Mesenchymal stem cell (in vitro differentiated cells and primary cell): ENCODE results near the gene MAP7D3.
A peak's percentile ranks its signal among the peaks of the same experiment; 100 is the strongest.

Experiments
- DNase-seq: peaks from one replicate; pipeline ENCODE4 v3.0.0-alpha.2; 2013
- H2AFZ ChIP-seq: one replicate; pipeline ENCODE4 v1.6.1; 2013; ENCODE audit warnings: low read depth, mild to moderate bottlenecking, control low read depth, inconsistent platforms, low read length, moderate library complexity
- H2AK5ac ChIP-seq: 2 replicates; pipeline ENCODE4 v1.6.1; 2013; ENCODE audit warnings: low read length, moderate library complexity, mild to moderate bottlenecking, inconsistent platforms; ENCODE audit not compliant: severe bottlenecking
- H2BK120ac ChIP-seq: one replicate; pipeline ENCODE4 v1.6.1; 2013; ENCODE audit warnings: low read depth, mild to moderate bottlenecking, inconsistent platforms, low read length, moderate library complexity
- H2BK12ac ChIP-seq, 2 experiments: one replicate each; pipeline ENCODE4 v1.6.1; 2013; ENCODE audit warnings: inconsistent platforms in 2 of 2, low read length in 2 of 2, mild to moderate bottlenecking in 2 of 2, moderate library complexity in 2 of 2, control low read depth in 1 of 2
- H2BK15ac ChIP-seq: one replicate; pipeline ENCODE4 v1.6.1; 2013; ENCODE audit warnings: mild to moderate bottlenecking, low read depth, inconsistent platforms; ENCODE audit not compliant: poor library complexity, severe bottlenecking
- H2BK5ac ChIP-seq: 2 replicates; pipeline ENCODE4 v1.6.1; 2013; ENCODE audit warnings: low read depth, mild to moderate bottlenecking, low read length, control low read depth, inconsistent platforms; ENCODE audit not compliant: poor library complexity, severe bottlenecking
- H3K14ac ChIP-seq, 2 experiments: one replicate each; pipeline ENCODE4 v1.6.1; 2013; ENCODE audit warnings: inconsistent platforms in 2 of 2, low read length in 2 of 2, control low read depth in 1 of 2, mild to moderate bottlenecking in 1 of 2, moderate library complexity in 1 of 2
- H3K18ac ChIP-seq, 2 experiments: one replicate each; pipeline ENCODE4 v1.6.1; 2013; ENCODE audit warnings: inconsistent platforms in 2 of 2, low read length in 2 of 2, control low read depth in 1 of 2, low read depth in 1 of 2, mild to moderate bottlenecking in 1 of 2
- H3K23ac ChIP-seq, 2 experiments: one replicate each; pipeline ENCODE4 v1.6.1; 2013; ENCODE audit warnings: inconsistent platforms in 2 of 2, low read length in 2 of 2, mild to moderate bottlenecking in 2 of 2, moderate library complexity in 2 of 2, control low read depth in 1 of 2
- H3K27ac ChIP-seq: 2 replicates; pipeline ENCODE4 v1.5.1; 2013; ENCODE audit warnings: mild to moderate bottlenecking, moderate library complexity, low read length, control low read depth, inconsistent platforms; ENCODE audit not compliant: poor library complexity, severe bottlenecking
- H3K27me3 ChIP-seq, 2 experiments: 2 replicates each; pipeline versions ENCODE4 v1.6.1 to v1.7.0; 2013; ENCODE audit warnings: low read length in 2 of 2, mild to moderate bottlenecking in 2 of 2, moderate library complexity in 2 of 2, control low read depth in 1 of 2, inconsistent platforms in 1 of 2; ENCODE audit not compliant: control insufficient read depth in 1 of 2, insufficient read depth in 1 of 2
- H3K36me3 ChIP-seq, 2 experiments: 2 replicates each; pipeline versions ENCODE4 v1.6.1 to v1.7.0; 2013; ENCODE audit warnings: low read length in 2 of 2, control low read depth in 1 of 2, inconsistent platforms in 1 of 2, low read depth in 1 of 2, mild to moderate bottlenecking in 1 of 2; ENCODE audit not compliant: insufficient read depth in 2 of 2, control insufficient read depth in 1 of 2
- H3K4ac ChIP-seq, 2 experiments: one replicate each; pipeline ENCODE4 v1.6.1; 2013; ENCODE audit warnings: inconsistent platforms in 2 of 2, low read length in 2 of 2, mild to moderate bottlenecking in 2 of 2, moderate library complexity in 2 of 2, control low read depth in 1 of 2, low read depth in 1 of 2
- H3K4me1 ChIP-seq: 2 replicates; pipeline ENCODE4 v1.6.1; 2013; ENCODE audit warnings: low read depth, low read length, control low read depth; ENCODE audit not compliant: control insufficient read depth, insufficient read depth
- H3K4me2 ChIP-seq: 2 replicates; pipeline ENCODE4 v1.6.1; 2013; ENCODE audit warnings: low read length, mild to moderate bottlenecking, inconsistent platforms; ENCODE audit not compliant: poor library complexity, severe bottlenecking
- H3K4me3 ChIP-seq, 2 experiments: 2 replicates each; pipeline versions ENCODE4 v1.5.1 to v1.7.0; 2013; ENCODE audit warnings: low read length in 2 of 2, mild to moderate bottlenecking in 2 of 2, control low read depth in 1 of 2, low read depth in 1 of 2; ENCODE audit not compliant: insufficient read depth in 1 of 2
- H3K79me1 ChIP-seq: replicated peaks from 2 replicates; pipeline ENCODE4 v1.6.1; 2013; ENCODE audit warnings: mild to moderate bottlenecking, control low read depth, low read length, inconsistent platforms; ENCODE audit not compliant: poor library complexity, severe bottlenecking
- H3K9ac ChIP-seq: 2 replicates; pipeline ENCODE4 v1.7.0; 2013; ENCODE audit warnings: mild to moderate bottlenecking, low read length, moderate library complexity
- H3K9me3 ChIP-seq: 2 replicates; pipeline ENCODE4 v1.7.0; 2013; ENCODE audit warnings: mild to moderate bottlenecking, low read length; ENCODE audit not compliant: control insufficient read depth
- H4K8ac ChIP-seq: one replicate; pipeline ENCODE4 v1.6.1; 2013; ENCODE audit warnings: inconsistent platforms, mild to moderate bottlenecking, low read length, moderate library complexity
- H4K91ac ChIP-seq: one replicate; pipeline ENCODE4 v1.6.1; 2013; ENCODE audit warnings: mild to moderate bottlenecking, low read length, inconsistent platforms
- WGBS: methylation state at CpG from one replicate; pipeline ENCODE4 v1.1.7; 2013; ENCODE audit warnings: mixed read lengths; 5-methylcytosine and 5-hydroxymethylcytosine counted together

Gene MAP7D3

DNA sequence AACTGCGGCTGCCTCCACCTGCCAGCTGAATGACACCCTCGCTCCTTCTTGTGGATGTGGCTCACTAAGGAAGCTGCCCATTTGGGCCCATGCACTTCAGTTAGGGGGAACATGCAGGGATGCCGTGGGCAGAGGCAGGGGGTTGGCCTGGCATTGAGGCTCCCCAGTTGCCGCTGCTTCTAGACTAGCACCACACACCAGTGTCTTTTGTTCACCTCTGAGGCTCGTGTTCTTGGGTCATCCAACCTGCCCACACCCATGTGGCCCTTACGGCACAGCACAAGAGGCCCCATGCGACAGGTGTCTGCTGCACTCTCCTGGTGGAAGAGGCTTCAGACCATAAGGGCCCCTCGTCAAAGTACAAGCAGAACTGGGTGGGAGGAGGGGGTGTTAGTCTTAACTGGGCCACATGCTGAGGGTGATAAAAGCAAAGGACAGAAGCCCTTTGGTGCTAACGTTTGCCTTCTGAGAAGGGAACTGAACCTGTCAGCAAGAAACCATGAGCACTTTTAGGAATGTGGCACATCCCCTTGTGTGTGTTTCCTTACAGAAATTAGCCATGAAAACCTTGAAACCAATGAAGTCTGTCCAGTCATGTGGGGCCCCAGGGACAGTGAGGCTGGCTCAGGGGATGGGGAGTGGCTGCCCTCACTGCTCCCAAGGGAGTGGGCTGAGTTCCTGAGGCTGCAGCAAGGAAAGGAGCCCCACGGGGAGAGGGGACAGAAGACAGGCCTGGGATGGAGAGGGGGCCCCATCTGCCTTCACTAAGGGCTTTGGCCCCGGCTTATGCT lies 39.2 kb downstream of the MAP7D3 start:
- H2AFZ ChIP-seq = no peak overlapping the region
- H3K9me3 ChIP-seq = no peaks in the 10 kb centered on the region
- H3K14ac ChIP-seq = peak overlapping the region in 1 of 2 experiments; percentile 11
- H3K27ac ChIP-seq = peak overlapping the region; percentile 42
- no peak overlapping the region for H3K4me3 ChIP-seq
- no peak overlapping the region for H2BK15ac ChIP-seq
- H3K79me1 ChIP-seq = peaks cover 9% of the 10 kb centered on the region
- peak overlapping the region; percentile 96 for H2AK5ac ChIP-seq
- H3K9ac ChIP-seq = no peak overlapping the region
- H2BK12ac ChIP-seq = peak overlapping the region in 1 of 2 experiments; percentile 57
- H4K91ac ChIP-seq = peak overlapping the region; percentile 54
- DNase-seq = no peak
- H3K27me3 ChIP-seq = peaks cover 0 to 26% of the 10 kb centered on the region in 2 experiments
- H2BK120ac ChIP-seq = peak overlapping the region; percentile 49
- peak overlapping the region; percentile 71 for H4K8ac ChIP-seq
- H3K18ac ChIP-seq = peak overlapping the region; percentile 11 to 62
- H3K23ac ChIP-seq = no peak overlapping the region
- peaks cover 26% of the 10 kb centered on the region for H3K4me1 ChIP-seq
- peak overlapping the region; percentile 53 for H2BK5ac ChIP-seq
- peaks cover 31 to 33% of the 10 kb centered on the region in 2 experiments for H3K36me3 ChIP-seq
- H3K4me2 ChIP-seq = no peak overlapping the region
- no peak overlapping the region for H3K4ac ChIP-seq
- 77% methylated on average over 10 of the region's 11 CpGs for WGBS

DNA sequence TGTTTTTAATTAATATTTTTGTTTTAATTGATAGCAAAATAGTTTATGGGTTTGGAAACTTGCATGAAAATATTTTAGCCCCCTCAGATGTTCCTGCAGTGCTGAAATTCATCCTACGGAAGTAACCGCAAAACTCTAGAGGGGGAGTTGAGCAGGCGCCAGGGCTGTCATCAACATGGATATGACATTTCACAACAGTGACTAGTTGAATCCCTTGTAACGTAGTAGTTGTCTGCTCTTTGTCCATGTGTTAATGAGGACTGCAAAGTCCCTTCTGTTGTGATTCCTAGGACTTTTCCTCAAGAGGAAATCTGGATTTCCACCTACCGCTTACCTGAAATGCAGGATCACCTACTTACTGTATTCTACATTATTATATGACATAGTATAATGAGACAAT lies 40.4 kb downstream of the MAP7D3 start:
- Histone ChIP-seq H3K9me3 (no peaks in the 10 kb centered on the region), H2AK5ac (no peak overlapping the region), H3K9ac (peak overlapping the region; percentile 51), H3K4ac (no peak overlapping the region), H3K27ac (peak overlapping the region; percentile 89), H2BK12ac (no peak overlapping the region), H2BK120ac (no peak overlapping the region), H3K4me3 (no peak overlapping the region), H4K8ac (no peak overlapping the region), H3K23ac (no peak overlapping the region), H3K36me3 (peaks cover 31 to 42% of the 10 kb centered on the region in 2 experiments), H3K18ac (no peak overlapping the region), H3K14ac (no peak overlapping the region), H2BK5ac (no peak overlapping the region), H2AFZ (no peak overlapping the region), H3K79me1 (peaks cover 11% of the 10 kb centered on the region), H3K27me3 (peaks cover 0 to 35% of the 10 kb centered on the region in 2 experiments), H3K4me2 (no peak overlapping the region), H2BK15ac (no peak overlapping the region), H4K91ac (no peak overlapping the region), H3K4me1 (peaks cover 26% of the 10 kb centered on the region)
- 56% methylated on average over 3 of the region's 5 CpGs for WGBS
- no peak for DNase-seq

DNA sequence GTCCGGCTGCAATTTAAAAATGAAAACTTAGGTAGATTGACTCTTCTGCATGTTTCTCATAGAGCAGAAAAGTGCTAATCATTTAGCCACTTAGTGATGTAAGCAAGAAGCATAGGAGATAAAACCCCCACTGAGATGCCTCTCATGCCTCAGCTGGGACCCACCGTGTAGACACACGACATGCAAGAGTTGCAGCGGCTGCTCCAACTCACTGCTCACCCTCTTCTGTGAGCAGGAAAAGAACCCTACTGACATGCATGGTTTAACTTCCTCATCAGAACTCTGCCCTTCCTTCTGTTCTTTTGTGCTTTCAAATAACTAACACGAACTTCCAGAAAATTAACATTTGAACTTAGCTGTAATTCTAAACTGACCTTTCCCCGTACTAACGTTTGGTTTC lies 41.0 kb downstream of the MAP7D3 start:
- Histone ChIP-seq H3K4me2 (no peak overlapping the region), H4K91ac (no peak overlapping the region), H3K4ac (no peak overlapping the region), H3K14ac (no peak overlapping the region), H3K36me3 (peaks cover 31 to 42% of the 10 kb centered on the region in 2 experiments), H2AK5ac (no peak overlapping the region), H3K4me1 (peaks cover 26% of the 10 kb centered on the region), H3K23ac (no peak overlapping the region), H3K18ac (peak overlapping the region in 1 of 2 experiments; percentile 33), H3K27ac (peak overlapping the region; percentile 89), H2BK15ac (no peak overlapping the region), H4K8ac (no peak overlapping the region), H2AFZ (no peak overlapping the region), H3K27me3 (peaks cover 0 to 35% of the 10 kb centered on the region in 2 experiments), H3K4me3 (no peak overlapping the region), H3K79me1 (peaks cover 11% of the 10 kb centered on the region), H3K9me3 (no peaks in the 10 kb centered on the region), H2BK5ac (peak overlapping the region; percentile 19), H2BK120ac (no peak overlapping the region), H2BK12ac (no peak overlapping the region), H3K9ac (peak overlapping the region; percentile 73)
- no peak for DNase-seq
- WGBS = 47% methylated on average over 6 of the region's 7 CpGs

DNA sequence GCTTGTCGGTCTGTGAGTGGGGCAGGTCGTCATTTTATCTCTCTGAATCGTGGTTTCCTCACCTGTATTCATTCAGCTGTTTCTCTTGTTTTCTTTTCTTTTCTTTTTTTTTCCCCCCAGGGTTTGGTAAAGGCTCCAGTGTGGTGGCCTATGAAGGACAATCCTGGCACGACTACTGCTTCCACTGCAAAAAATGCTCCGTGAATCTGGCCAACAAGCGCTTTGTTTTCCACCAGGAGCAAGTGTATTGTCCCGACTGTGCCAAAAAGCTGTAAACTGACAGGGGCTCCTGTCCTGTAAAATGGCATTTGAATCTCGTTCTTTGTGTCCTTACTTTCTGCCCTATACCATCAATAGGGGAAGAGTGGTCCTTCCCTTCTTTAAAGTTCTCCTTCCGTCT lies 41.4 kb downstream of the MAP7D3 start:
- Histone ChIP-seq H2BK120ac (no peak overlapping the region), H2BK12ac (no peak overlapping the region), H3K27ac (peak overlapping the region; percentile 89), H3K4me1 (peaks cover 24% of the 10 kb centered on the region), H2AK5ac (peak overlapping the region; percentile 94), H4K91ac (peak overlapping the region; percentile 68), H2AFZ (no peak overlapping the region), H3K4me3 (no peak overlapping the region), H3K9me3 (no peaks in the 10 kb centered on the region), H3K9ac (peak overlapping the region; percentile 73), H3K4ac (no peak overlapping the region), H2BK5ac (peak overlapping the region; percentile 31), H3K36me3 (peaks cover 31 to 42% of the 10 kb centered on the region in 2 experiments), H3K18ac (no peak overlapping the region), H2BK15ac (no peak overlapping the region), H3K27me3 (peaks cover 0 to 35% of the 10 kb centered on the region in 2 experiments), H3K79me1 (peaks cover 11% of the 10 kb centered on the region), H3K14ac (no peak overlapping the region), H3K23ac (no peak overlapping the region), H4K8ac (no peak overlapping the region), H3K4me2 (no peak overlapping the region)
- 86% methylated on average over 6 of the region's 9 CpGs for WGBS
- no peak for DNase-seq
